Cerebellar nuclear complex (tissue), 1 donor: ENCODE measurements around the gene COPS2.

Experiments
- DNase-seq, 2 experiments: peaks; one replicate each; lab custom pipeline; 2025; lab: John Stamatoyannopoulos, UW

The COPS2 gene

GRCh38 chr15:49155834-49156627 lies 632 bp upstream of the COPS2 start:
- no peak for DNase-seq

GRCh38 chr15:49154799-49155109 lies 645 bp downstream of the COPS2 start:
- DNase-seq = no peak

GRCh38 chr15:49154359-49154758 lies 1.0 kb downstream of the COPS2 start:
- no peak for DNase-seq

GRCh38 chr15:49152552-49153312 lies 2.7 kb downstream of the COPS2 start:
- DNase-seq = no peak

- DNase-seq = no peak
Observed at GRCh38 chr15:49151831-49152230, 3.6 kb downstream of the COPS2 start.

GRCh38 chr15:49148727-49149126 lies 6.7 kb downstream of the COPS2 start:
- DNase-seq = no peak

- no peak for DNase-seq
Observed at GRCh38 chr15:49148298-49148697, 7.1 kb downstream of the COPS2 start.

- DNase-seq = no peak
Observed at GRCh38 chr15:49145651-49146609, 9.5 kb downstream of the COPS2 start.

GRCh38 chr15:49137861-49138260 lies 17.5 kb downstream of the COPS2 start:
- DNase-seq = no peak

- no peak for DNase-seq
Observed at GRCh38 chr15:49135911-49136310, 19.5 kb downstream of the COPS2 start.

GRCh38 chr15:49135342-49135857 lies 20.0 kb downstream of the COPS2 start:
- DNase-seq = no peak

- DNase-seq = no peak
Observed at GRCh38 chr15:49134683-49135341, 20.6 kb downstream of the COPS2 start.

- DNase-seq = no peak
Observed at GRCh38 chr15:49131403-49131802, 24.0 kb downstream of the COPS2 start.

- DNase-seq = no peak
Observed at GRCh38 chr15:49124371-49124770, 31.0 kb downstream of the COPS2 start.

GRCh38 chr15:49122541-49123062 lies 32.8 kb downstream of the COPS2 start:
- no peak for DNase-seq

- DNase-seq = no peak
Observed at GRCh38 chr15:49121901-49122300, 33.5 kb downstream of the COPS2 start.

- no peak for DNase-seq
Observed at GRCh38 chr15:49120832-49121231, 34.6 kb downstream of the COPS2 start.

- no peak for DNase-seq
Observed at GRCh38 chr15:49116108-49116857, 39.1 kb downstream of the COPS2 start.

GRCh38 chr15:49115062-49115461 lies 40.3 kb downstream of the COPS2 start:
- no peak for DNase-seq

- DNase-seq = no peak
Observed at GRCh38 chr15:49110158-49110944, 45.0 kb downstream of the COPS2 start.
